Measurements from ENCODE around the gene MS4A15. TPM values are rescaled to one million over a fixed set of nuclear protein-coding genes. Genes with fewer than 3 reads are reported as not detected.

MS4A15 gene
- total and polyA plus RNA-seq, 9 donors: 0.15 to 1.1 (median 0.33) TPM; not detected in 6

DNA sequence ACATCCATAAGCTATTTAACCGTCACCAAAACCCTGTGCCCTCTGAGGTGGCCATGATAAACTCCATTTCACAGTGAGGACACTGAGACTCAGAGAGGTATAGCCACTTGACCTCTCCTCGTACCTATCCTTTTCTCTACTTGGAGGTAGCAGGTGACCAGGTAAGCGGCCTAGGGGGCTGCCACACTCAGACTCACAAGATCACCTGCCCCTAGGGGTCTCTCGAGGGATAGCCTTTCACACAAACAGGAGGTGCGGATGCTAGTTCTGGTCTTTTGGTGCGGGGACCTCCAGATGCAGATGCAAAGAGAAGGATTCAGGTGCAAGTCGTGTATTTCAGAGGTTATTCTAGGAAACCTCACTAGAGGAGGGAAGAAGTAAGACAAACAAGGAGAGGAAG, 17.6 kb upstream of the MS4A15 start:
- 67 to 83% (median 78%) methylated on average over 7 of the region's 7 CpGs for WGBS, 3 donors
- TF ChIP-seq CTCF (IDR thresholded peaks at IDR 0.05): no peak
- Histone ChIP-seq H3K9me3 (no peaks in the 10 kb centered on the region), H3K36me3 (no peaks in the 10 kb centered on the region), H3K4me3 (no peak overlapping the region), H3K27ac (no peak overlapping the region), H3K4me1 (ENCODE audit: insufficient read depth) (no peaks in the 10 kb centered on the region), H3K27me3 (no peaks in the 10 kb centered on the region)
- intact Hi-C loops (cut with DNase I): no loop called here
- DNase-seq: no peak

DNA sequence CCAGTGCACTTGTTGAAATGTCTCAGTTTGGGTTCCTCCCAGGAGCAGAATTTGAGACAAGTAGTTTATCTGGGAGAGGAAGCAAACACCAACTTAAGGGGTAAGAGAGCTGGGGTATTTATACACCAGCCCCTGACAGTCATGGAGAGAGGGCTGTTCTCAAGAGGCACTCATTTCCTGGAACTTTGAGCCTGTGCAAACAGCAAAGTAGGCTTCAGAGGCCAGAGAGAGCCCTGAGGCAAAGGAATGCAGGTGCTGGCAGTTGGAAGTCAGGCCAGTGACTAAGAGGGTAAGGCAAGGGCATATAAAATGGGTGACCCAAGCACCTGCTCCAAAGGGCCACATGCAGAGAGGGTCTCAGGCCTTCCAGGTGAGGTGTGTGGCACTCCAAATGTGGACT, 16.1 kb upstream of the MS4A15 start:
- no peak for DNase-seq
- TF ChIP-seq CTCF (IDR thresholded peaks at IDR 0.05) (no peak), POLR2A (IDR thresholded peaks at IDR 0.05) (no peak), EP300 (IDR thresholded peaks at IDR 0.05) (no peak)
- Histone ChIP-seq H3K36me3 (no peaks in the 10 kb centered on the region), H3K4me1 (ENCODE audit: insufficient read depth) (no peaks in the 10 kb centered on the region), H3K27me3 (no peaks in the 10 kb centered on the region), H3K27ac (no peak overlapping the region), H3K4me3 (no peak overlapping the region), H3K9me3 (no peaks in the 10 kb centered on the region)
- intact Hi-C loops (cut with DNase I): no loop called here

GRCh38 chr11:60741421-60741820, 15.2 kb upstream of the MS4A15 start:
- Histone ChIP-seq H3K27me3 (no peaks in the 10 kb centered on the region), H3K4me1 (ENCODE audit: insufficient read depth) (no peaks in the 10 kb centered on the region), H3K36me3 (no peaks in the 10 kb centered on the region), H3K27ac (no peak overlapping the region), H3K4me3 (no peak overlapping the region), H3K9me3 (no peaks in the 10 kb centered on the region)
- intact Hi-C loops (cut with DNase I): no loop called here
- 78 to 87% (median 86%) methylated on average over 3 of the region's 3 CpGs for WGBS, 3 donors
- no peak for TF ChIP-seq EP300 (IDR thresholded peaks at IDR 0.05)
- no peak for TF ChIP-seq POLR2A (IDR thresholded peaks at IDR 0.05)
- TF ChIP-seq CTCF (IDR thresholded peaks at IDR 0.05): no peak
- DNase-seq: no peak

DNA sequence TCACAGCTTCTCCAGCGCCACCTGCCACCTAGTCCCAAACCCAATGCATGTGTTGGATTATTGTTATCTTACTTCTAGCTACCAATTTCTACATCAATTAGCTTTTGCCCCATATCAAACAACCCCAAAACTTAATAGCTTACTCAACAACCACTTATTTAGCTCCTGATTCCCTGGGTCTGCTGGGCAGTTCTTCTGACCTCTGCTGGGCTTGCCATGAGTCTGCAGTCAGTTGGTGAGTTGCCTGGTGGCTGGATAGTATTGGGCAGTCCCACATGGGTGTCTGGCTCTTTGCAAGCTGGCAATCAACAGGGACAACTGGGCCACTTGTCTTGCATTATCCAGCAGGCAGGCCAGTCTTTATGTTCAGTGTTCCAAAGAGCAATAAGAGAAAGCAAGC, 13.6 kb upstream of the MS4A15 start:
- H3K9me3 ChIP-seq: no peaks in the 10 kb centered on the region
- H3K4me1 ChIP-seq (ENCODE audit: insufficient read depth): no peaks in the 10 kb centered on the region
- intact Hi-C loops (cut with DNase I): no loop called here
- TF ChIP-seq POLR2A (IDR thresholded peaks at IDR 0.05) (no peak), EP300 (IDR thresholded peaks at IDR 0.05) (no peak), CTCF (IDR thresholded peaks at IDR 0.05) (no peak)
- WGBS, 3 donors: 91 to 94% (median 92%) methylated on average over 1 of the region's 1 CpG
- no peak overlapping the region for H3K4me3 ChIP-seq
- H3K27me3 ChIP-seq: no peaks in the 10 kb centered on the region
- no peaks in the 10 kb centered on the region for H3K36me3 ChIP-seq
- no peak for DNase-seq
- H3K27ac ChIP-seq: no peak overlapping the region

GRCh38 chr11:60744114-60744513, 12.6 kb upstream of the MS4A15 start:
- no peak overlapping the region for H3K27ac ChIP-seq
- no peaks in the 10 kb centered on the region for H3K27me3 ChIP-seq
- WGBS, 3 donors: 54 to 76% (median 62%) methylated on average over 5 of the region's 5 CpGs
- intact Hi-C loops (cut with DNase I): no loop called here
- no peak overlapping the region for H3K4me3 ChIP-seq
- no peak for TF ChIP-seq EP300 (IDR thresholded peaks at IDR 0.05)
- TF ChIP-seq POLR2A (IDR thresholded peaks at IDR 0.05): no peak
- TF ChIP-seq CTCF (IDR thresholded peaks at IDR 0.05): no peak
- H3K4me1 ChIP-seq (ENCODE audit: insufficient read depth): no peaks in the 10 kb centered on the region
- DNase-seq: no peak
- H3K36me3 ChIP-seq: no peaks in the 10 kb centered on the region
- H3K9me3 ChIP-seq: no peaks in the 10 kb centered on the region

All from ovary (tissue), 9 donors.